Endothelial cell of umbilical vein (primary cell): ENCODE results near the gene HABP4. TPM values are rescaled to one million over a fixed set of nuclear protein-coding genes. Genes with fewer than 3 reads are reported as not detected.
A peak's percentile ranks its signal among the peaks of the same experiment; 100 is the strongest.

Source experiments
- BruUV-seq: library from RNA; stranded (reverse); fragments of 400-500 nt; replicated peaks from 2 replicates; lab custom pipeline; 2021; lab: Mats Ljungman, UMichigan
- CTCF ChIA-PET: fragments of 300-600, 350-600 bp; sonication (Branson Sonifier 250); formaldehyde crosslinking; loops from one replicate; lab custom pipeline; 2021; ENCODE audit warnings: antibody characterized with exemption, inconsistent platforms; lab: Charles Lee
- POLR2A ChIA-PET: fragments of 300-600, 350-600 bp; sonication (Branson Sonifier 250); formaldehyde crosslinking; loops from one replicate; lab custom pipeline; 2021; ENCODE audit warnings: antibody characterized with exemption, inconsistent platforms; lab: Charles Lee
- DNase-seq: peaks from one replicate; pipeline ENCODE4 v3.0.0-alpha.2; 2011; ENCODE audit warnings: low read depth, low spot score
- FAIRE-seq: peaks from 2 replicates; lab custom pipeline; 2011; peaks lifted over from hg19 to GRCh38; lab: Jason Lieb, UNC
- H2AFZ ChIP-seq: 2 replicates; pipeline ENCODE4 v1.6.0; 2012; ENCODE audit warnings: low read depth, low read length, control low read depth, inconsistent platforms
- H3K27ac ChIP-seq: 2 replicates; pipeline ENCODE4 v1.5.1; 2011; ENCODE audit warnings: low read depth, mild to moderate bottlenecking, control low read depth, low read length, moderate library complexity; ENCODE audit not compliant: insufficient read depth
- H3K27me3 ChIP-seq, 2 experiments: 2 replicates each; pipeline versions ENCODE4 v1.6.0 to v1.6.1; 2011; ENCODE audit warnings: low read length in 2 of 2, mixed read lengths in 1 of 2; ENCODE audit not compliant: control insufficient read depth in 2 of 2, insufficient read depth in 2 of 2
- H3K36me3 ChIP-seq, 2 experiments: 2 replicates in 1 of 2; 3 replicates in 1 of 2; pipeline ENCODE4 v1.5.1; 2011; ENCODE audit warnings: low read length in 2 of 2, mild to moderate bottlenecking in 1 of 2, moderate library complexity in 1 of 2; ENCODE audit not compliant: control insufficient read depth in 2 of 2, insufficient read depth in 2 of 2; ENCODE audit errors: extremely low read depth in 1 of 2
- H3K4me1 ChIP-seq: 3 replicates; pipeline ENCODE4 v1.5.1; 2011; ENCODE audit warnings: mild to moderate bottlenecking, low read length; ENCODE audit not compliant: control insufficient read depth, insufficient read depth; ENCODE audit errors: extremely low read depth
- H3K4me2 ChIP-seq: 2 replicates; pipeline ENCODE4 v1.6.1; 2011; ENCODE audit warnings: low read length, control low read depth, mixed read lengths; ENCODE audit not compliant: insufficient read depth
- H3K4me3 ChIP-seq, 3 experiments: fragments of 200-600 bp in 1 of 3; sonication (generic), shearing (Covaris generic) in 1 of 3; replicated peaks in 1 of 3; 2 replicates each; pipeline ENCODE4 v1.5.1; 2011 to 2016; ENCODE audit warnings: control low read depth in 3 of 3, low read length in 3 of 3, mild to moderate bottlenecking in 2 of 3, inconsistent platforms in 1 of 3, low read depth in 1 of 3, moderate library complexity in 1 of 3; ENCODE audit not compliant: insufficient read depth in 1 of 3
- H3K79me2 ChIP-seq: 2 replicates; pipeline ENCODE4 v1.6.0; 2012; ENCODE audit warnings: low read length, inconsistent platforms; ENCODE audit not compliant: control insufficient read depth, insufficient read depth
- H3K9ac ChIP-seq: replicated peaks from 2 replicates; pipeline ENCODE3; 2011; ENCODE audit warnings: low read length, control low read depth; ENCODE audit not compliant: insufficient read depth; ENCODE audit errors: extremely low read depth
- H3K9me1 ChIP-seq: replicated peaks from 3 replicates; pipeline ENCODE4 v1.6.0; 2011; ENCODE audit warnings: mild to moderate bottlenecking, low read length; ENCODE audit not compliant: control insufficient read depth, insufficient read depth; ENCODE audit errors: extremely low read depth
- H3K9me3 ChIP-seq: replicated peaks from 2 replicates; pipeline ENCODE4 v1.5.1; 2012; ENCODE audit warnings: low read length, inconsistent platforms; ENCODE audit not compliant: control insufficient read depth, insufficient read depth
- H4K20me1 ChIP-seq: replicated peaks from 2 replicates; pipeline ENCODE3; 2011; ENCODE audit warnings: mild to moderate bottlenecking, low read length; ENCODE audit not compliant: control insufficient read depth, insufficient read depth; ENCODE audit errors: extremely low read depth
- CTCF ChIP-seq, 2 donors: IDR thresholded peaks; 1 replicate in 1 of 2; 2 replicates in 1 of 2; pipeline ENCODE4 v1.5.1; 2011; ENCODE audit warnings: low read length in 2 of 2, mild to moderate bottlenecking in 2 of 2, moderate library complexity in 2 of 2, control low read depth in 1 of 2, inconsistent platforms in 1 of 2, low read depth in 1 of 2; ENCODE audit not compliant: insufficient read depth in 1 of 2; ENCODE audit errors: extremely low read depth in 1 of 2
- EZH2 ChIP-seq: IDR thresholded peaks from 2 replicates; pipeline ENCODE4 v1.6.1; 2012; ENCODE audit warnings: borderline replicate concordance, low read depth, mild to moderate bottlenecking, moderate library complexity, low read length, inconsistent platforms; ENCODE audit not compliant: severe bottlenecking
- FOS ChIP-seq: IDR thresholded peaks from 2 replicates; pipeline ENCODE4 v1.6.1; 2011; ENCODE audit warnings: mild to moderate bottlenecking, low read length, moderate library complexity, borderline replicate concordance; ENCODE audit not compliant: insufficient read depth
- GATA2 ChIP-seq: IDR thresholded peaks from 2 replicates; pipeline ENCODE4 v1.7.0; 2011; ENCODE audit warnings: low read depth, mild to moderate bottlenecking, moderate library complexity, mixed read lengths, low read length; ENCODE audit not compliant: insufficient read length, insufficient read depth
- JUN ChIP-seq: IDR thresholded peaks from 2 replicates; pipeline ENCODE4 v1.6.1; 2011; ENCODE audit warnings: borderline replicate concordance, low read depth; ENCODE audit not compliant: insufficient read length, insufficient read depth
- MAX ChIP-seq: IDR thresholded peaks from 2 replicates; pipeline ENCODE4 v1.6.1; 2011; ENCODE audit not compliant: insufficient read depth, insufficient read length
- MYC ChIP-seq: IDR thresholded peaks from one replicate; pipeline ENCODE4 v1.6.1; 2011; ENCODE audit warnings: mild to moderate bottlenecking, low read depth, low read length
- POLR2A ChIP-seq: IDR thresholded peaks from 2 replicates; pipeline ENCODE4 v1.6.1; 2012; ENCODE audit warnings: low read depth, mild to moderate bottlenecking, control low read depth, low read length
- POLR2AphosphoS5 ChIP-seq: IDR thresholded peaks from 2 replicates; pipeline ENCODE4 v1.6.1; 2012; ENCODE audit warnings: low read depth, mild to moderate bottlenecking, control low read depth, low read length, moderate library complexity; ENCODE audit not compliant: insufficient read depth
- dilution Hi-C: fragments of 300-500 bp; cut with MboI; formaldehyde crosslinking; loops from one replicate; pipeline ENCODE4 v1.15.0; 2019; ENCODE audit warnings: low sequenced_read_pairs; ENCODE audit not compliant: extremely low pct_ligation_motif_present
- intact Hi-C: fragments of 100-400 bp; cut with micrococcal nuclease; formaldehyde crosslinking; loops from one replicate; pipeline ENCODE4 v1.10.0; 2022
- polyA plus RNA-seq, 4 experiments: library from polyadenylated mRNA; depleted of rRNA in 3 of 4; stranded (reverse) in 3 of 4; unstranded in 1 of 4; fragments of >200 nt; gene quantifications; 2 replicates each; pipeline versions ENCODE4 v1.2.1 to v1.2.3, GENCODE V29; 2011 to 2012; ENCODE audit warnings: missing spikeins in 1 of 4
- total RNA-seq: library from RNA; stranded (reverse); gene quantifications from 2 replicates; pipeline ENCODE4 v1.2.3, GENCODE V29; 2021

HABP4 gene
- total and polyA plus RNA-seq, 2 donors (not counting 3 experiments of a cell fraction or from before 2014, with no cell fraction given) = 4.6 to 11.1 TPM

- TF ChIP-seq FOS (no peak), GATA2 (no peak), MAX (no peak), JUN (no peak), POLR2A (no peak), EZH2 (no peak), MYC (no peak), POLR2AphosphoS5 (no peak), CTCF (IDR thresholded peaks at IDR 0.05; ENCODE audit: extremely low read depth in 1 of 2, insufficient read depth in 1 of 2, low read depth in 1 of 2, low read length in 2 of 2) (no peak)
- FAIRE-seq = peak; percentile 46
- no TSS peak for BruUV-seq
These were observed 37.0 kb downstream of the HABP4 start for GRCh38 chr9:96487029-96487396.

More at GRCh38 chr9:96487029-96487396, 37.0 kb downstream of the HABP4 start:
- ChIA-PET CTCF (interaction anchor here (1.3 to 1.4 kb wide), 2 partner anchors 159 to 180 kb away, joined by 3 to 5 read pairs; no protein-coding TSS in a partner anchor), POLR2A (interaction anchor here (0.6 kb wide), 1 partner anchor 34 kb away, joined by 4 read pairs; no protein-coding TSS in a partner anchor)
- H3K9ac ChIP-seq = no peak overlapping the region
- H3K4me2 ChIP-seq = no peak overlapping the region
- dilution Hi-C loops (no loop called here), intact Hi-C loops (no loop called here)
- no peak overlapping the region for H3K27ac ChIP-seq
- peaks cover 3 to 6% of the 10 kb centered on the region in 2 experiments for H3K36me3 ChIP-seq
- H4K20me1 ChIP-seq = no peaks in the 10 kb centered on the region
- no peaks in the 10 kb centered on the region for H3K9me3 ChIP-seq
- no peak overlapping the region for H2AFZ ChIP-seq
- no peak overlapping the region for H3K4me3 ChIP-seq
- H3K9me1 ChIP-seq = no peaks in the 10 kb centered on the region
- no peaks in the 10 kb centered on the region for H3K27me3 ChIP-seq
- no peaks in the 10 kb centered on the region for H3K79me2 ChIP-seq
- H3K4me1 ChIP-seq = no peaks in the 10 kb centered on the region
- no peak for DNase-seq
